Activated T-helper 2 cell treated with anti-CD3 and anti-CD28 coated beads, Interferon-gamma antibody, Interleukin-2, Interleukin-4, amounts not matched to agents 10 μg/mL and 5 μg/mL and 100 μg/mL, durations not matched to agents 14 hours and 24 hours and 36 hours (primary cell): ENCODE measurements around the gene TNS2. TPM values are rescaled to one million over a fixed set of nuclear protein-coding genes. Genes with fewer than 3 reads are reported as not detected.
A peak's percentile ranks its signal among the peaks of the same experiment; 100 is the strongest.
"Not testable (repeated sequence)": the region's sequence is repeated elsewhere in the genome, so short reads cannot be mapped to it uniquely, and the experiment has no call there.

Experiments used
- DNase-seq: peaks from one replicate; pipeline ENCODE4 v3.0.0; 2021; ENCODE audit warnings: low spot score
- H3K27ac Mint-ChIP-seq: one replicate; pipeline ENCODE4 v1.8.0; 2021; ENCODE audit warnings: mixed read lengths
- H3K27me3 Mint-ChIP-seq: one replicate; pipeline ENCODE4 v1.8.0; 2021; ENCODE audit warnings: low read depth, mixed read lengths
- H3K36me3 Mint-ChIP-seq: one replicate; pipeline ENCODE4 v1.8.0; 2021; ENCODE audit warnings: low read depth, mixed read lengths
- H3K4me1 Mint-ChIP-seq: one replicate; pipeline ENCODE4 v1.8.0; 2021; ENCODE audit warnings: low read depth, mixed read lengths
- H3K4me3 Mint-ChIP-seq: one replicate; pipeline ENCODE4 v1.8.0; 2021; ENCODE audit warnings: low read depth, mild to moderate bottlenecking, moderate library complexity, mixed read lengths
- H3K9me3 Mint-ChIP-seq: one replicate; pipeline ENCODE4 v1.8.0; 2021; ENCODE audit warnings: mixed read lengths
- intact Hi-C: fragments of 100-400 bp; cut with micrococcal nuclease; formaldehyde crosslinking; loops from one replicate; pipeline ENCODE4 v1.15.1; 2023
- total RNA-seq: library from RNA; stranded (reverse); gene quantifications from 2 replicates; pipeline ENCODE4 v1.2.3, GENCODE V29; 2022

TNS2 gene
- 2.1 and 4.7 TPM in 2 replicates for total RNA-seq

- Mint-ChIP-seq H3K36me3 (no peaks in the 10 kb centered on the region), H3K9me3 (no peaks in the 10 kb centered on the region), H3K4me3 (no peak within 1 kb of the TSS), H3K4me1 (peaks cover 26% of the 10 kb centered on the region), H3K27me3 (peaks cover 2% of the 10 kb centered on the region), H3K27ac (no peak within 1 kb of the TSS)
- intact Hi-C loops: no loop called here
- no peak for DNase-seq
These were observed at the start of gene TNS2 for GRCh38 chr12:53049571-53050318. Gene TNS2, plus strand, starts transcription at chr12:53050065. Its CDS starts 121 bp downstream, at chr12:53050186.

DNA sequence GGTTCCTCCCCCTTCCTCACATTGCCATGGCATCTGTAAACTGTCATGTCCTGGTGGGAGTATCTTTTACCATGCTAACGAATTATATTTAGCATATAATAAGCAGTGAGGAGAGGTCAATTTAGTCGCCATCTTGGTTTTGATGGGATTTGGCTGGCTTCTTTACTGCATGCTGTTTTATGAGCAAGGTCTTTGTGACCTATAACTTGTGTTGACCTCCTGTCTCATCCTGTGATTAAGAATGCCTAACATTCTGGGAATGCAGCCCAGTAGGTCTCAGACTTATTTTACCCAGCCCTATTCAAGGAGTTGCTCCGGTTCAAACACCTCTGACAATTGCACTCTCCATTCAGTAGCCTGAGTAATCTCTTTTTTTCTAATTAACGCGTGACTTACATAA is 45.7 kb upstream of the TNS2 start:
- intact Hi-C loops: loop anchor here (10.0 kb wide), 1 partner anchor 1011 kb away; no protein-coding TSS in a partner anchor
- DNase-seq: no peak
- H3K4me3 Mint-ChIP-seq: peak overlapping the region; percentile 5

GRCh38 chr12:53004582-53004981 is 45.3 kb upstream of the TNS2 start:
- intact Hi-C loops: loop anchor here (10.0 kb wide), 1 partner anchor 1010 kb away; no protein-coding TSS in a partner anchor
- Mint-ChIP-seq H3K4me3 (peak overlapping the region; percentile 5), H3K27me3 (peaks cover 3% of the 10 kb centered on the region), H3K4me1 (peaks cover 23% of the 10 kb centered on the region), H3K27ac (no peak overlapping the region), H3K36me3 (peaks cover 28% of the 10 kb centered on the region), H3K9me3 (no peaks in the 10 kb centered on the region)
- no peak for DNase-seq

More for the DNA sequence above, 45.7 kb upstream of the TNS2 start:
- Mint-ChIP-seq H3K4me1 (peaks cover 21% of the 10 kb centered on the region), H3K36me3 (peaks cover 24% of the 10 kb centered on the region), H3K27me3 (peaks cover 3% of the 10 kb centered on the region), H3K9me3 (no peaks in the 10 kb centered on the region), H3K27ac (no peak overlapping the region)

- H3K27me3 Mint-ChIP-seq: peaks cover 3% of the 10 kb centered on the region
- peak overlapping the region; percentile 76 for H3K27ac Mint-ChIP-seq
- peaks cover 35% of the 10 kb centered on the region for H3K36me3 Mint-ChIP-seq
- H3K4me3 Mint-ChIP-seq: peak overlapping the region; percentile 92
- no peaks in the 10 kb centered on the region for H3K9me3 Mint-ChIP-seq
- intact Hi-C loops: loop anchor here (5.0 to 10.0 kb wide), 2 partner anchors 177 to 1009 kb away; partner anchors contain the start of genes CSAD and ZNF740
- no peak for DNase-seq
- H3K4me1 Mint-ChIP-seq: peaks cover 30% of the 10 kb centered on the region
These were observed 44.5 kb upstream of the TNS2 start for GRCh38 chr12:53005215-53005985.

- H3K4me1 Mint-ChIP-seq: peaks cover 33% of the 10 kb centered on the region
- intact Hi-C loops: loop anchor here (1.0 to 10.0 kb wide), 3 partner anchors 48 to 1009 kb away; partner anchors contain the start of genes CSAD and ZNF740
- peaks cover 39% of the 10 kb centered on the region for H3K36me3 Mint-ChIP-seq
- peak; percentile 100 for DNase-seq
- H3K27ac Mint-ChIP-seq: peak within 1 kb of the TSS; percentile 90
- H3K4me3 Mint-ChIP-seq: peak within 1 kb of the TSS; percentile 92
- no peaks in the 10 kb centered on the region for H3K9me3 Mint-ChIP-seq
- H3K27me3 Mint-ChIP-seq: peaks cover 1% of the 10 kb centered on the region
These were observed 43.7 kb upstream of the TNS2 start, which contains the start of gene EIF4B for GRCh38 chr12:53005986-53006809. Gene EIF4B, plus strand, starts transcription at chr12:53006456. Its CDS starts 28 bp downstream, at chr12:53006484.

DNA sequence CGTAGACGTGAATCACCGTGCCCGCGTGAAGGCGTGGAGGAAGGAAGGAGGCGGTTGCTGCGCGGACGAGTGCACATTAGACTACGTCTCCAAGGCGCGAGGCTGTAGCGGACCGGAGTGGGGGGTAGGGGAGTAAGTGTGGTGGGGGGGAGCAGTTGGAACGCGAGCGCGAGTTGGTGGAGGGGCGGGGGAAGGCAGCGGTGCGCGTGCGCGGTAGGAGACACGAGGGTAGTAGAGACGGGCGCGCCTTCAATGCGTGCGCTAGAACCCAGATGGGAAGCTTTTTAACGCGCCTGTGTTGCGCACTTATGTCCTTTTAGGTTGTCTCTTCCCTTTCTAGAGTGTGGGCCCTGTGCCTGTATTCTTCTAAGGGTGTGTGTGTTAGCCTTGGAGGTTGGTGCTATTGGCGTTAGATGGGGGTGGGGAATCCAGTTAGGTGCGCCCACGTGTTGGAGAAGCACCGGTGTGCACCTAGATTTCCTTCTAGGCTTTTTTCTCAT is 43.0 kb upstream of the TNS2 start:
- peak overlapping the region; percentile 92 for H3K4me3 Mint-ChIP-seq
- H3K27me3 Mint-ChIP-seq: no peaks in the 10 kb centered on the region
- peak overlapping the region; percentile 90 for H3K27ac Mint-ChIP-seq
- no peaks in the 10 kb centered on the region for H3K9me3 Mint-ChIP-seq
- intact Hi-C loops: loop anchor here (1.0 to 10.0 kb wide), 3 partner anchors 47 to 1008 kb away; partner anchors contain the start of genes CSAD and ZNF740
- H3K4me1 Mint-ChIP-seq: peaks cover 40% of the 10 kb centered on the region
- DNase-seq: peak; percentile 73
- peaks cover 46% of the 10 kb centered on the region for H3K36me3 Mint-ChIP-seq

DNA sequence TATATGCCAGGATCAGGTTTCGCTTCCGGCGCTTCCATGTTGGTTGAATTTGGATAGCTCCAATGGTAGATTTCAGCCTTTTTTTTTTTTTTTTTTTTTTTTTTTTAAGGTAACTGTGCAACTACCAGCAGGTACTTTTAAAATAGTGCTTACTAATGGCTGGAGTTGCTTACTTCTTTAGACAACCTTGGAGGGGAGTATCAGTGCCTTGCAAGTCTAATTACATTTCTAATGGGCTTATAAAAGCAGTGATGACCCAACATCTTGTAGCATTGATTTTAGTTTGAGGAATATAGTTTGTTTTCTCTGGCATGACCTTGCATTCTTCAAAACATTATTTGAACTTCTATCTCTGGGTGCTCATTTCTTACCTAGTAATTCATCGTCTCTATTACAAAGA is 42.5 kb upstream of the TNS2 start:
- peaks cover 50% of the 10 kb centered on the region for H3K36me3 Mint-ChIP-seq
- H3K4me1 Mint-ChIP-seq: peaks cover 40% of the 10 kb centered on the region
- H3K9me3 Mint-ChIP-seq: no peaks in the 10 kb centered on the region
- no peak for DNase-seq
- intact Hi-C loops: loop anchor here (5.0 to 10.0 kb wide), 2 partner anchors 175 to 1007 kb away; partner anchors contain the start of genes CSAD and ZNF740
- H3K4me3 Mint-ChIP-seq: peak overlapping the region; percentile 92
- H3K27ac Mint-ChIP-seq: peak overlapping the region; percentile 90
- no peaks in the 10 kb centered on the region for H3K27me3 Mint-ChIP-seq

DNA sequence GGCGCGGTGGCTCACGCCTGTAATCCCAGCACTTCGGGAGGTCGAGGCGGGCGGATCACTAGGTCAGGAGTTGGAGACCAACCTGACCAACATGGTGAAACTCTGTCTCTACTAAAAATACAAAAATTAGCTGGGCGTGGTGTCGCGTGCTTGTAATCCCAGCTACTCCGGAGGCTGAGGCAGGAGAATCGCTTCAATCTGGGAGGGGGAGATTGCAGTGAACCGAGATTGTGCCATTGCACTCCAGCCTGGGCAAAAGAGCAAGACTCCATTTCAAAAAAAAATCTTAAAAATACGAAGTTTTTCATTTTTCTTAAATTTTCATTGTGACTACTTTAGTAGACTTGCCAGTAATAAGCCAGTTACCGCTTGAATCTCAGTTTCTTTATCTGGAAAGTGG is 41.1 kb upstream of the TNS2 start:
- not testable (repeated sequence) for H3K27me3 Mint-ChIP-seq, DNase-seq, H3K9me3 Mint-ChIP-seq, H3K27ac Mint-ChIP-seq
- H3K4me3 Mint-ChIP-seq: peak overlapping the region; percentile 92
- peaks cover 60% of the 10 kb centered on the region for H3K36me3 Mint-ChIP-seq
- peaks cover 45% of the 10 kb centered on the region for H3K4me1 Mint-ChIP-seq
- intact Hi-C loops: loop anchor here (5.0 to 10.0 kb wide), 2 partner anchors 174 to 1006 kb away; partner anchors contain the start of genes CSAD and ZNF740

DNA sequence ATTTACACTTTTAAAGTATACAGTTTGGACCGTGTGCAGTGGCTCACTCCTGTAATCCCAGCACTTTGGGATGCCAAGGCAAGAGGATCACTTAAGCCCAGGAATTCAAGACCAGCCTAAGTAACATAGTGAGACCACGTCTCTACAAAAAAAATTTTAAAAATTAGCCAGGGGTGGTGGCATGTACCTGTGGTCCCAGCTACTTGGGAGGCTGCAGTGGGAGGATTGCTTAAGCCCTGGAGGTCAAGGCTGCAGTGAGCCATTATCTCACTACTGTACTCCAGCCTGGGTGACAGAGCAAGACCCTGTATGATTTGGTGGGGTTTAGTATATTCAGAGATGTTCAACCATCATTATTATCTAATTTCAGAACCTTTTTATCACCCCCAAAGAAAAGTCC is 38.9 kb upstream of the TNS2 start:
- Mint-ChIP-seq H3K4me3 (no peak overlapping the region), H3K9me3 (no peaks in the 10 kb centered on the region), H3K27ac (no peak overlapping the region), H3K4me1 (peaks cover 40% of the 10 kb centered on the region), H3K36me3 (peaks cover 65% of the 10 kb centered on the region), H3K27me3 (no peaks in the 10 kb centered on the region)
- no peak for DNase-seq
- intact Hi-C loops: no loop called here

DNA sequence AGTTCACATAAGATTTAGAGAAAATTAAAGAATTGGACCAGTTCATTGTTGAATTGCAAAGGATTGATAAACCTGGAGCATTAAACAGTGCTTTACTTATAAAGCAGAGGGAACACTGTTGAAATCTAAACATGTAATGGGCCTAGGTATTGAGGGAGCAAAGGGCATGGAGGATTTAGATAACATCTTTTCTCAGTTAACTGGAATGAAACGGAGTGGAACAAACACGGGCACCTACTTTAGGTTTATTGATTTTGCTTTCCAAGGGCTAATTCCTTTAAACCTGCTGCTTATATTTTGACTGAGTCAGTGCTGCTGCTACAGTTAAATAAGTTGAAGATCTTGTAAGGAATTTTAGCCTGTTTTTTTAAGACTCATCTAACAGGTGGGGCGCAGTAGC is 38.0 kb upstream of the TNS2 start:
- intact Hi-C loops: no loop called here
- peaks cover 41% of the 10 kb centered on the region for H3K4me1 Mint-ChIP-seq
- no peak for DNase-seq
- H3K36me3 Mint-ChIP-seq: peaks cover 71% of the 10 kb centered on the region
- no peaks in the 10 kb centered on the region for H3K9me3 Mint-ChIP-seq
- H3K27me3 Mint-ChIP-seq: no peaks in the 10 kb centered on the region
- H3K4me3 Mint-ChIP-seq: no peak overlapping the region
- no peak overlapping the region for H3K27ac Mint-ChIP-seq

DNA sequence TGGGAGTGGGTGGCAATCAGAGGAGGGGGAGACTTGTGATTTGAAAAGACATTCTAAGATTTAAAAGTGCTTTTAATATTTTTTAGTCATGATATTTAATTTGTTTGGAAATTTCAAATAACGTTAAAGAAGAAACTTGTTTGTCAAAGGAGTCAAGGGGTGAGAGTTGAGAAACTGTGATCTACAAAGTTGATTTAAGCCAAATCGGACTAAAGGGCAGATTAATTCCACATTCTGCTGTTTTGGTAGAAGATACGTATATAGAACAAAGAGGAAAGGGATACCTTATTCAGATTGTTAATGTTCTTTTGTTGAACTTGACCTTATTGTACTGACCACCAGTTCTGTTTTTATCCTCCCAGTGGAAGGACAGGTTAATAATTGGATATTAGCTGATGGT is 36.9 kb upstream of the TNS2 start:
- no peak overlapping the region for H3K27ac Mint-ChIP-seq
- peaks cover 35% of the 10 kb centered on the region for H3K4me1 Mint-ChIP-seq
- H3K9me3 Mint-ChIP-seq: no peaks in the 10 kb centered on the region
- peaks cover 73% of the 10 kb centered on the region for H3K36me3 Mint-ChIP-seq
- H3K27me3 Mint-ChIP-seq: no peaks in the 10 kb centered on the region
- no peak for DNase-seq
- no peak overlapping the region for H3K4me3 Mint-ChIP-seq
- intact Hi-C loops: no loop called here

GRCh38 chr12:53014709-53015108 is 35.2 kb upstream of the TNS2 start:
- no peaks in the 10 kb centered on the region for H3K27me3 Mint-ChIP-seq
- intact Hi-C loops: no loop called here
- H3K36me3 Mint-ChIP-seq: peaks cover 70% of the 10 kb centered on the region
- peaks cover 25% of the 10 kb centered on the region for H3K4me1 Mint-ChIP-seq
- no peaks in the 10 kb centered on the region for H3K9me3 Mint-ChIP-seq
- H3K4me3 Mint-ChIP-seq: no peak overlapping the region
- DNase-seq: no peak
- peak overlapping the region; percentile 52 for H3K27ac Mint-ChIP-seq
